ENCODE results near the gene ITPRIPL1.
A peak's percentile ranks its signal among the peaks of the same experiment; 100 is the strongest.
"Not testable (repeated sequence)": the region's sequence is repeated elsewhere in the genome, so short reads cannot be mapped to it uniquely, and the experiment has no call there.

Gene ITPRIPL1

GRCh38 chr2:96325041-96325883 lies at the start of gene ITPRIPL1:
ITPRIPL1 (plus strand) TSS chr2:96325317; CDS start chr2:96325840, 523 bp downstream.
- DNase-seq (ENCODE audit: low spot score), result peak; percentile 74

GRCh38 chr2:96276787-96277499 lies 48.2 kb upstream of the ITPRIPL1 start:
- DNase-seq (ENCODE audit: low spot score), result no peak

- DNase-seq (ENCODE audit: low spot score), result no peak
Observed at GRCh38 chr2:96287273-96287856, 37.8 kb upstream of the ITPRIPL1 start.

- DNase-seq (ENCODE audit: low spot score), result no peak
Observed at GRCh38 chr2:96291751-96292150, 33.4 kb upstream of the ITPRIPL1 start.

- not testable (repeated sequence) for DNase-seq (ENCODE audit: low spot score)
Observed at GRCh38 chr2:96294271-96294670, 30.8 kb upstream of the ITPRIPL1 start.

GRCh38 chr2:96296925-96297324 lies 28.2 kb upstream of the ITPRIPL1 start:
- no peak for DNase-seq (ENCODE audit: low spot score)

- no peak for DNase-seq (ENCODE audit: low spot score)
Observed at GRCh38 chr2:96301865-96302264, 23.3 kb upstream of the ITPRIPL1 start.

- DNase-seq (ENCODE audit: low spot score), result no peak
Observed at GRCh38 chr2:96304606-96305005, 20.5 kb upstream of the ITPRIPL1 start.

- DNase-seq (ENCODE audit: low spot score), result peak; percentile 86
Observed at GRCh38 chr2:96305091-96305978, 19.8 kb upstream of the ITPRIPL1 start, which contains the start of gene SNRNP200. SNRNP200 (minus strand) TSS chr2:96305546; CDS start chr2:96305437, 109 bp downstream.

- DNase-seq (ENCODE audit: low spot score), result no peak
Observed at GRCh38 chr2:96305979-96306308, 19.2 kb upstream of the ITPRIPL1 start.

GRCh38 chr2:96306370-96306769 lies 18.7 kb upstream of the ITPRIPL1 start:
- DNase-seq (ENCODE audit: low spot score), result no peak

GRCh38 chr2:96308248-96308647 lies 16.9 kb upstream of the ITPRIPL1 start:
- no peak for DNase-seq (ENCODE audit: low spot score)

- no peak for DNase-seq (ENCODE audit: low spot score)
Observed at GRCh38 chr2:96315005-96315399, 10.1 kb upstream of the ITPRIPL1 start.

GRCh38 chr2:96315400-96316071 lies 9.6 kb upstream of the ITPRIPL1 start:
- no peak for DNase-seq (ENCODE audit: low spot score)

GRCh38 chr2:96316999-96317398 lies 8.1 kb upstream of the ITPRIPL1 start:
- no peak for DNase-seq (ENCODE audit: low spot score)

- DNase-seq (ENCODE audit: low spot score), result no peak
Observed at GRCh38 chr2:96317584-96317997, 7.5 kb upstream of the ITPRIPL1 start.

GRCh38 chr2:96318723-96319122 lies 6.4 kb upstream of the ITPRIPL1 start:
- DNase-seq (ENCODE audit: low spot score), result no peak

- no peak for DNase-seq (ENCODE audit: low spot score)
Observed at GRCh38 chr2:96319396-96319795, 5.7 kb upstream of the ITPRIPL1 start.

- DNase-seq (ENCODE audit: low spot score), result no peak
Observed at GRCh38 chr2:96320326-96320725, 4.8 kb upstream of the ITPRIPL1 start.

GRCh38 chr2:96320728-96321622 lies 4.1 kb upstream of the ITPRIPL1 start:
- DNase-seq (ENCODE audit: low spot score), result peak; percentile 38

Measured in HuH-7 (cell line).